Hematopoietic multipotent progenitor cell treated with erythropoietin and hydrocortisone succinate and interleukin-3 and kit ligand, for 8 days (in vitro differentiated cells): ENCODE data around the gene CRTC1.

Experiments used
- DNase-seq: peaks from one replicate; pipeline ENCODE4 v3.0.0-alpha.2; 2015

CRTC1 gene

DNA sequence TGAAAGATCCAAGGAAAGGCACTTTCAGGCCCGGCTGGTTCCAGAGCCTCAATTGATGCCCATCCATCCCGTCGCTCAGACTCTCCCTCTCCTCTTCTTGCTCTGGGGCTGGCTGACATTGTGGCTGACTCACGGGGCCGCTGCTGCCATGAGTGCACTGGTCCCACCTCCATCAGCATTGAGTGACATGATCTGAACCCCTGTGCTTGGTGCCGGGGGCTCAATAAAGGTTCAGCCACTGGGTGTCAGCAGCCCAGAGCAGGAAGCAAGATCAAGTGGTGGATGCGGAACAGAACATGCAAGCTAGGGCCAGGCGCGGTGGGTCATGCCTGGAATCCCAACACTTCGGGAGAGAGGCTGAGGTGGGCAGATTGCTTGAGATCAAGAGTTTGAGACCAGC is 68.1 kb downstream of the CRTC1 start:
- no peak for DNase-seq

DNA sequence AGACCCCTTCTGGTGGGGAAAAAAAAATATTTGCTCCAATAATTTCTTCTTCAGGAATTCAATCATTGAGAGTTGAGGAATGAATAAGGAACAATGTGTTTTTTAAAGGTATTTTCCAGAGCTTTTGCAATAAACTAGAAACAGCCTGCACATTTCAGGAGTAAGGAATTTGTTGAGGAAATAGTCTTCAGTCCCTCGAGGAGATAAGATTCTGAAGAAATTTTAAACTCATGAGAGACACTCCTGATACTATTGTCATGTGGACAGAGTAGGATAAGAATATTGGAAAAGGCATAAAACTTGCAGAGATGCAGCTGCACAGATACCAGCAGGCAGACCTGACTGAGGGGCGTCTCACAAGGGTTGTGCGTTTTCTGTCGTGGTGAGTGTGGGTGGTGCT is 71.0 kb downstream of the CRTC1 start:
- DNase-seq: no peak

GRCh38 chr19:18756896-18757295 is 73.4 kb downstream of the CRTC1 start:
- DNase-seq: peak; percentile 39

DNA sequence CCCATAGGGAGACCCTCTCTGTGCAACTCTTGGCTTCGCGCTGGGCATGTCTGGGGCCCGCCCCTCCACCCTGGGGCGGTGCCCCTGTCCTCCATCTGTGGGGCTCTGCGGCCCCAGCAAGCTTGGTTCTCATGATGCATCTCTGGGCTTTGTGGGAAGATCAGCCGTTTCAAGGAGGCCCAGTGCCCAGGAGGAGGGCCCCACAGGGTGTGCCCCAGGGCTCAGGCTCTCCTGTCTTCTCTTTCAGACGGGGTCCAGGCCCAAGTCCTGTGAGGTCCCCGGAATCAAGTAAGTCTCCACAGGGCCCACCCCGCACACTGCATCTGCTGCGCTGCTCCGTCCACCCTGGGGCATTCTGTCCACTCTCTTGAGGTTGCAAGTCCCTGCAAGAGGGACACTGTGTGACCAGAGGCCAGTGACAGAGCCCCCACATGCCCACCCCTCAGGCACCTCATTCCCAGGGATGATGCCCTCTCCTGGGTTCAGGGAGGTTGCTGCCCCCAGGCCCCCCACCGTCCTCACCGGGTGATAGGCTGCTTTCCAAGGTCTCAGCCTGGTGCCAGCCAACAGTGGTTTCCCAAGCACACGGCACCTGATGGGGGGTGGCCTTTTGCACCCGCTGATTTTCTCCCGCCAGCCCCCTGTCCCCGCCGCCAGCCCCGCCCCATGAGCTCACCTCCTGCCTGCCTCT is 76.0 kb downstream of the CRTC1 start:
- DNase-seq: no peak

DNA sequence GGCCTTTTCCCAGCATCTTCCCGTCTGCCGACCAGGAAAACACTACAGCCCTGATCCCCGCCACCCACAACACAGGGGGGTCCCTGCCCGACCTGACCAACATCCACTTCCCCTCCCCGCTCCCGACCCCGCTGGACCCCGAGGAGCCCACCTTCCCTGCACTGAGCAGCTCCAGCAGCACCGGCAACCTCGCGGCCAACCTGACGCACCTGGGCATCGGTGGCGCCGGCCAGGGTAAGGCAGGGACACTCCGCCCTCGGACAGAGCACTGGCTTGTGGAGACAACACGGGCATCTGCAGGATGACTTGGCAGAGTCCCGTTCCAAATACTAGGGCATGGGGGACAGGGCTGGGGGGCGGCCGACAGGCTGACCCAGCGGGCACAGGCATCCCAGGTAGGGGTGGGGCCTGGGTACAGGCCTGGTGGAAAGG is 76.5 kb downstream of the CRTC1 start:
- DNase-seq: no peak

DNA sequence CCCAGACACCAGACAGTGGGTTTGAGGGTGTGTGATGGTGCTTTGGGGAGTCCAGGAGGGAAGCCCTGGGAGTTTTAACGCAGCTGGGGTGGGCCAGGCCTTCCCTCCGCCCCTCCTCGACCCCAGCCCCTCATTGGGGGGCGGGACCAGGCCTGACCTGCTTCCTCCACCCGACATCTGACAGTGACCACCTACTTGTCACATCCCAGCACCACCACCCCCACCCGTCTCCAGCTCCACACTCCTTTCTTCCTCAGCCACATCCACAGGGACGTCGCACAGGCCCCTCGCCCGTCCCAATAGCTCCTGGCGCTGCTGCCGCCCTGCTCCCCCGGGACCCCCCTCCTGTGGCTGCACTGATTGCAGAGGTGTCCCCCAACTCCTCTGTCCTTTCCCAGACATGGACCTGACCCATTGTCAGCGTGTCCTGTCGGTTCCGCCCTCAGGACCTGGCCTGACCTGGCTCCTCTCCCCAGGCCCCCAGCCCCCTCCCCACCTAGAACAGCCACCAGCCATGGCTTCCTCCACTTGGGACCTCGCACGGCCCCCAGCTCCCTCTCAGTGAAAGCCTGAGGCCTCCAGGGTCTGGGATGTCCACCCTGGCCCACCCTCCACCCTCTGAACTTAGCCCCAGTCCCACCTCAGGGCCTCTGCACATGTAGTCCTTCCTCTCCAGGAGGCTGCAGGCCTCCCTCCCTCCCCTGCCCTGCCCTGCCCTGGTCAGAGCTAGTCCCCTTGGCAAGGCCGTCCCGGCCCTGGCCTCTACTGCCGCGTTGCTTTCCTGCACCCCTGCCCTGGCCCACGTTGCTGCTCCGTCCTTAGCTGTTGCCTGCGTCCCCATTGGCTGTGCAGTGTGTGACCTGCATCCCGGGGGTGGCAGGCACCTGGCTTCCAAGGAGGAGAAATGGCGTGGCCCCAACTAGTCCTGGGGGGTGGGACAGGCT is 77.2 kb downstream of the CRTC1 start:
- no peak for DNase-seq

DNA sequence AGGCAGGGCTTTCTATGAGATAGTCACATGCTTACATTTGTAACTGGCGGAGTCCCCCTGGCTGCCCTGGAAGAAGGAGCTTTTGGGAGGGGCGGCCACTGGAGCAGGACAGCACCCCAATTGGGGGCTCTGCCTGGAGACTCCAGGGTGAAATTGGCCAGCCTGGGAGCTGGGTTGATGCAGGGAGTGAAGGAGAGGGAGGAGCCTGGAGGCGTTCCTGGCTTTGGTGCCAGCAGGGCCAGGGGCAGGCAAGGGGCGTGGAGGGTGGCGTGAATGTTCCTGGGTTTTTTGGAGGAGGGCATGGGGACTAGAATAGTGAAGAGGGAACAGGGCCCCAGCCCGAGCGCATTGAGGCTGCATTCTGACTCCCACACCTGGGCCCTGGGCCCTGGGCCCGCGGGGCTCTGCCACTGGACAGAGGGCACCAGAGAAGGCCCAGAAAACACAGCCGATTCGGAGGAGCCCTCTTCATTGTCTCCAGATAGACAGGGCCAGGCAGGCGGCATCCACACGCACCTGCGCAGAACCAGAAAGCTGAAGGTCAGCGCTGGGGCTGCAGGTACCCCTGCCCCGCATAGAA is 78.1 kb downstream of the CRTC1 start:
- DNase-seq: no peak

DNA sequence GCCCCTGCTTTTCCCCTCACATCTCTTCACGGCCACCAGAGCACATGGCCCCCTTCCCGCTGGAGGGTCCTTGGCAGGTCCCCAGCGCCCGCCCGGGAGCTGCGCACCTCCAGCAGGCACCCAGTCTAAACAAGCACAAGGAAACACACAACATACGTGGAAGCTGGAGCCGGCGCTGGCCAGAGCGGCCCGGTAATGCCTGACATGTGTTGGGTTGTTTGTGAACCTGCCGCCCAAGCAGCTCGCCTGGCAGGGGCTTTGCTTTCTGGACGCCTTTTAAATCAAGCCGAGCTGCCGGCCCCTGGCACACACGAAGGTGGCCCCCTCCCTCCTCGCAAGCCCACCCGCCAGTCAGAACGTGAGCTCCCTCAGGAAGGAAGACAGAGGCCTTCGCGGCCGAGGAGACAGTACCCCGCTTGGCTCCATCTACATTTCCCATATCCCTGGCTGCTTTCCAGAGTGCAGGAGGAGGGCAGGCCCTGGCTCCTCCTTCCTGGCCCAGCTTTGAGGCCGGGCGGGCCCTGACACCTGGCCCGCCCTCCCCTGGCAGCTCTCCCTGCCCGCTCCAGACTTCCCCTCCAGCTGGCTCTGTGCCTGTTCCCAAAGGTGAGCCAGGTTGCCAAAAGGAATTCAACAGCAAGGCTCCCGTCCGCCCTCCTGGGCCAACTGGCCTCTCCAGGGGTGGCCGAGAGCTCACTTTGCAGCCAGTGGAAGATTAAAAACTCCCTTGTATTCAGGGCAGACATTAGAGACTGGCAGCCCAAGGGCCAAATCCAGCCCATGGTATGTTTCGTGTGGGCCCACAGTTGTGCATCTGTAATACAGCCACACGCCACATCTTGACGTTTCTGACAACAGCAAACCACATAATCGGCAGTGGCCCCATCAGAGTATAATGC is 78.9 kb downstream of the CRTC1 start:
- peak; percentile 35 for DNase-seq

DNA sequence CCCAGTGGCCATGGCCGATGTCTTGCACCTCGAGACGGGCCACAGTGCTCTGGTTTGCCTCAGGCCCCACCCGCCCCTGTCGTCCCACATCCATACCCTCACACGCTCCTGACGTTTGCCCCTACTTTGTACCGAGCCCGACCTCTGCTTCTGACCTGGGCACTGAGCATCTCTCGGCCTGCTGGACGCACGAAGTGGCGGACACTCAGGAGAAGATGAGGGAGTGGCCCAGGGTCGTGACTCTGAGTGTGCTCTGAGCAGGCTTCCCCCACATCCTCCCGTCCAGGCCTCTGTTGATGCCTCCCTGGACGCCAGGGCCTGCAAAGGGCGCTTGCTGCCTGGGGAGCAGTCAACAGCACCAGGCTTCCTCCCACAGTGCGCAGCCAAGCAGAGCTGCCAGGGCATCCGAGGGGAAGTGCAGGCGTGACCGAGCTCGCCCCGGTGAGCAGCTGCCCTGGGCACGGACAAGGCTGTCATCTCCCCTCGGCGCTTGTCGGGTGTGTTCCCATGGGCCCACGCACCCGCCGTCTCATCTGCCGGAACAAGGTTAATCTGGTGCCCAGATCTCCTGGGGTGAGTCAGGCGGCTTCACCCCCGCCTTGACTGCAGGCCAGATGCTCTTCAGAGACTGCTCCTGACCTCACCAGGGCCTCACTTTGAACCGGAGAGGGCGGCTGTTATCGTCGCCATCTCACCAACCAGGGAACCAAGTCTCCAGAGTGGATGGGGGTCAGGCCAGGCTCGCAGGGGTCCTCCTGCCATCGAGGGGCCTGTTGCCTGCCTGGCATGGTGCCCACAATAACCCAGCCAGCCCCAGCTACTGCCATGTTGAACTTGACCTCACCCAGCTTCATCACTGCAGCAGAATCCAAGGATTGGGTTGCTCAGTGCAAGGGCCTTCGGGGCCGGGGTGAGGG is 80.5 kb downstream of the CRTC1 start:
- peak; percentile 76 for DNase-seq

DNA sequence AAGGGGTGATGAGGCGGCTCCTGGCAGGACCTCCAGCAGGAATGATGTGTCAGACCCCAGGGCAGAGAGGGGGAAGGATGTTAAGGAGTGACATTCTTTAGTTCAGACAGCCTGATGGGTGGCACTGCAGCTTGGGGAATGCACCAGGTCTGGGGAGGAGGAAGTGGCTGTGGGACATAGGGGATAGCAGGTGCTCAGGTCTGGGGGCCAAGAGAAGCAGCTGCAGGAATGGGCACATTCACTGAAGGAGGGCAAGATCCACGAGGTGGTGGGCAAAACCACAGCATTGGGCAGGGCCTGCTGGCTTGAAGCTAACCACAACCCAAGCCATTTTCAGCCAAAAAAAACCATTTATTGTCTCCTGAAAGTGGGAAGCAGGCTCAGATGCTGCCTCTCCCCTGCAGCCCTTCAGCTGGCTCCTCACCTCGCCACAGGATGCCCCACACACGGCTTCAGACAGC is 81.1 kb downstream of the CRTC1 start:
- DNase-seq: no peak

DNA sequence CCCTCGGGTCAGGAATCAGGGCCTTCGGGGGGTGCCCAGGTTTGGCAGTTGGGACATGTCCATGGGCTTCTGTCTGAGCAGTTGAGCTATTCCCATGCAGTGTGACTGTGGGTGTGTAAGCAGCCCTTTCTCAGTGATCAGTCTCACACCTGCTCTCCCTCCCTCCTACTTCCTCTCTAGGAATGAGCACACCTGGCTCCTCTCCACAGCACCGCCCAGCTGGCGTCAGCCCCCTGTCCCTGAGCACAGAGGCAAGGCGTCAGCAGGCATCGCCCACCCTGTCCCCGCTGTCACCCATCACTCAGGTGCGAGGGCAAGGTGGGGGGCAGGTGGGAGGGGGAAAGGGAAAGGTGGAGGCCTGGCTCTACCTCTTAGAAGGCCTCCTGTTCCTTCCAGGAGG is 81.7 kb downstream of the CRTC1 start:
- DNase-seq: no peak

DNA sequence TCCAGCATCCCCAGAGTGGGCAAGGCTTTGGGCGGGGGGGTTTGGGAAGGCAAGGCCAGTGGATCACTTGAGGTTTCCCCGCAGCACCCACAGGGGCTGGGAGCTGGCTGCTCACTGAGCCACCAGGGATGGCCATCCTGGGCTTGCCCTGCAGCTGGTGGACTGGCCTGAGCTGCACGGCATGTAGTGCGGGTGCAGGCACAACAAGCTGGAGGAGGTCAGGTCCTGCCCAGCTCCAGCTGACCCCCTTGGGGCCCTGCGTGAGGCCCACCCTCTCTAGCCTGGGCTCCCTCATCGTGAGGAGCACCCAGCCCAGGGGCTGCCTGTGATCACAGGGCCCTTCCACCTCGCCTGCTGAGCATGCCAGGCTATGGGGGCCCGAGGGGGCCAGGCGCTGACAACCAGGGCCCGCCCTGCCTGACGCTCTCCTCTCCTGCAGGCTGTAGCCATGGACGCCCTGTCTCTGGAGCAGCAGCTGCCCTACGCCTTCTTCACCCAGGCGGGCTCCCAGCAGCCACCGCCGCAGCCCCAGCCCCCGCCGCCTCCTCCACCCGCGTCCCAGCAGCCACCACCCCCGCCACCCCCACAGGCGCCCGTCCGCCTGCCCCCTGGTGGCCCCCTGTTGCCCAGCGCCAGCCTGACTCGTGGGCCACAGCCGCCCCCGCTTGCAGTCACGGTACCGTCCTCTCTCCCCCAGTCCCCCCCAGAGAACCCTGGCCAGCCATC is 84.7 kb downstream of the CRTC1 start:
- DNase-seq: no peak

GRCh38 chr19:18768997-18769891 is 85.8 kb downstream of the CRTC1 start:
- no peak for DNase-seq

DNA sequence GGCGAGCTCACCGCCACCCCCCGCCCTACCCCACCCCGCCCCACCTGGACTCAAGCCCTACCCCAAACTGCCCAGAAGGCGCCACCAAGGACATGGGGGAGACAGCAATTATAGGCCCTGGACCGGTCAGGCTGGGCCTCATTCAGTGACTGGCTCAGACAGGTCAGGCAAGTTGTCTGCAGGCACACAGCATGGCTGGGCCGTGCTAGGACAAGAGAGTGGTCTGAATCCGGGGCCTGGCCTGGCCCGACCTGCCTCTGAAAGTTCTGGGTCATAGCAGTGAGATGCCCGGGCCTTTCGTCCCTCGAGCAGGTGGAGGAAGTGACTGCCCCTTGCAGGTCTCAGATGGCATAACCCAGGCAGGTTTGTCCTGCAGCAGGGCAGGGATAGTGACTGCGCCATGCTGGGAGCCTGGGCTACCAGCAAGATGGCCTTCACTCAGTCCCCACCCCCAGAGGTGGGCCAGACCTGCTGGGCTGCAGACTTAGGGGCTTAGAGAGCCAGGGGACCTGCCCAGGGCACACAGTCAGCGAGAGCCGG is 86.6 kb downstream of the CRTC1 start:
- DNase-seq: no peak

DNA sequence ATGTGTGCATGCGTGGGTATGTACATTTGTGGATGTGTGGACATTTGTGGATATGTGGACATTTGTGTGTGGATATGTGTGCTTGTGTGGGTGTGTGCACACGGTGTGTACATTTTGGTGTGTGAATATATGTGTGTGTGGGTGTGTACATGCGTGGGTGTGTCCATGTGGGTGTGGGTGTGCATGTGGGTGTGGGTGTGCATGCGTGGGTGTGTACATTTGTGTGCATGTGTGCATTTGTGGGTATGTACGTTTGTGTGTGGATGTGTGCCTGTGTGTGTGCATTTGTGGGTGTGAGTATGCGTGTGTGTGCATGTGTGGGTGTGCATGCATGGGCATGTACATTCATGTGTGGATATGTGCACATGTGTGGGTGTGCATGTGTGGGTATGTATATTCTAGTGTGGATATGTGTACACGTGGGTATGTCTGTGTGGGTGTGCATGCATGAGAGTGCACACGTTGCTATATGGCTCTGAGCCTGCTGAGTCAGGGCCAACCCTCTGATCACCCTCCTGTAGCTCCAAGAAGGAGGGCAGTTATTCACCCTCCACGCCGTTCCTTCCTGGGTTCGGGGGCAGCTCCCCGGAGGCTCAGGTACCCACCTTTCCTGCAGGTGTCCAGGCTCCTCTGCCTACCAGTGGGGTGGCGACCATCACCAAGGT is 87.3 kb downstream of the CRTC1 start:
- DNase-seq: no peak

- DNase-seq: peak; percentile 23
These were observed 88.1 kb downstream of the CRTC1 start for GRCh38 chr19:18771328-18772242.
